ENCODE data around the gene RAB44.

Gene RAB44

GRCh38 chr6:36685166-36685924 is 12.3 kb upstream of the RAB44 start:
- in situ Hi-C loops (cut with MboI; ENCODE audit: low sequenced_read_pairs): no loop called here

DNA sequence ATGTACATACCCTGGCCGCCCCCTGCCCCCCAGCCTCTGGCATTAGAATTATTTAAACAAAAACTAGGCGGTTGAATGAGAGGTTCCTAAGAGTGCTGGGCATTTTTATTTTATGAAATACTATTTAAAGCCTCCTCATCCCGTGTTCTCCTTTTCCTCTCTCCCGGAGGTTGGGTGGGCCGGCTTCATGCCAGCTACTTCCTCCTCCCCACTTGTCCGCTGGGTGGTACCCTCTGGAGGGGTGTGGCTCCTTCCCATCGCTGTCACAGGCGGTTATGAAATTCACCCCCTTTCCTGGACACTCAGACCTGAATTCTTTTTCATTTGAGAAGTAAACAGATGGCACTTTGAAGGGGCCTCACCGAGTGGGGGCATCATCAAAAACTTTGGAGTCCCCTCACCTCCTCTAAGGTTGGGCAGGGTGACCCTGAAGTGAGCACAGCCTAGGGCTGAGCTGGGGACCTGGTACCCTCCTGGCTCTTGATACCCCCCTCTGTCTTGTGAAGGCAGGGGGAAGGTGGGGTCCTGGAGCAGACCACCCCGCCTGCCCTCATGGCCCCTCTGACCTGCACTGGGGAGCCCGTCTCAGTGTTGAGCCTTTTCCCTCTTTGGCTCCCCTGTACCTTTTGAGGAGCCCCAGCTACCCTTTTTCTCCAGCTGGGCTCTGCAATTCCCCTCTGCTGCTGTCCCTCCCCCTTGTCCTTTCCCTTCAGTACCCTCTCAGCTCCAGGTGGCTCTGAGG is 11.5 kb upstream of the RAB44 start:
- in situ Hi-C loops (cut with MboI; ENCODE audit: low sequenced_read_pairs): no loop called here

DNA sequence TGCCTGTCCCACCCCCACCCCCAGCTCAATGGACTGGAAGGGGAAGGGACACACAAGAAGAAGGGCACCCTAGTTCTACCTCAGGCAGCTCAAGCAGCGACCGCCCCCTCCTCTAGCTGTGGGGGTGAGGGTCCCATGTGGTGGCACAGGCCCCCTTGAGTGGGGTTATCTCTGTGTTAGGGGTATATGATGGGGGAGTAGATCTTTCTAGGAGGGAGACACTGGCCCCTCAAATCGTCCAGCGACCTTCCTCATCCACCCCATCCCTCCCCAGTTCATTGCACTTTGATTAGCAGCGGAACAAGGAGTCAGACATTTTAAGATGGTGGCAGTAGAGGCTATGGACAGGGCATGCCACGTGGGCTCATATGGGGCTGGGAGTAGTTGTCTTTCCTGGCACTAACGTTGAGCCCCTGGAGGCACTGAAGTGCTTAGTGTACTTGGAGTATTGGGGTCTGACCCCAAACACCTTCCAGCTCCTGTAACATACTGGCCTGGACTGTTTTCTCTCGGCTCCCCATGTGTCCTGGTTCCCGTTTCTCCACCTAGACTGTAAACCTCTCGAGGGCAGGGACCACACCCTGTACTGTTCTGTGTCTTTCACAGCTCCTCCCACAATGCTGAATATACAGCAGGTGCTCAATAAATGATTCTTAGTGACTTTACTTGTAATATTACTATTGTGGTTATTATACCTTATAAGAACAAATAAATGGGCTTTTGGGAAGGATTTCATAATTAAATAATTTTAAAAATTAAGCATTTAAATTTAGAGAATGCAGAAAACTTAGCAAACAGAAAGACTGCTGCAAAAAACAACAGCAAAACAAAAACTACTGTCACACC is 10.7 kb upstream of the RAB44 start:
- in situ Hi-C loops (cut with MboI; ENCODE audit: low sequenced_read_pairs): no loop called here

GRCh38 chr6:36688063-36688738 is 9.4 kb upstream of the RAB44 start:
- in situ Hi-C loops (cut with MboI; ENCODE audit: low sequenced_read_pairs): no loop called here

DNA sequence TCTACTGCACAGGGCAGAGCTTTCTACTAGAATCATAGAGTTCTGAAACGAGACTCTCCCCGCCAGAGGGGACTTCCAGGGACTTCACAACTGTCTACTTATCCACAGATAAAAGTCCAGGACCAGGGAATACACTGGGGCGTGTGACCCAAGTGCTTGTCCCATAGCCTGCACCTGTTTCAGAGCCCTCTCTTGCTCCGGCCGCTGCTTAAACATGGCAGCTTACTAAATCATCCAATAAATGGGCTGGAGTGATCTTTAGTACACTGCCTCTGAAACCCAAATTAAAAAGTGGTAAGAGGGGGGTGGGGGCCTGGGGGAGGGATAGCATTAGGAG is 8.9 kb upstream of the RAB44 start:
- in situ Hi-C loops (cut with MboI; ENCODE audit: low sequenced_read_pairs): no loop called here

GRCh38 chr6:36691011-36691410 is 6.6 kb upstream of the RAB44 start:
- in situ Hi-C loops (cut with MboI; ENCODE audit: low sequenced_read_pairs): no loop called here

GRCh38 chr6:36691612-36692011 is 6.0 kb upstream of the RAB44 start:
- in situ Hi-C loops (cut with MboI; ENCODE audit: low sequenced_read_pairs): no loop called here

GRCh38 chr6:36692220-36692619 is 5.4 kb upstream of the RAB44 start:
- in situ Hi-C loops (cut with MboI; ENCODE audit: low sequenced_read_pairs): no loop called here

DNA sequence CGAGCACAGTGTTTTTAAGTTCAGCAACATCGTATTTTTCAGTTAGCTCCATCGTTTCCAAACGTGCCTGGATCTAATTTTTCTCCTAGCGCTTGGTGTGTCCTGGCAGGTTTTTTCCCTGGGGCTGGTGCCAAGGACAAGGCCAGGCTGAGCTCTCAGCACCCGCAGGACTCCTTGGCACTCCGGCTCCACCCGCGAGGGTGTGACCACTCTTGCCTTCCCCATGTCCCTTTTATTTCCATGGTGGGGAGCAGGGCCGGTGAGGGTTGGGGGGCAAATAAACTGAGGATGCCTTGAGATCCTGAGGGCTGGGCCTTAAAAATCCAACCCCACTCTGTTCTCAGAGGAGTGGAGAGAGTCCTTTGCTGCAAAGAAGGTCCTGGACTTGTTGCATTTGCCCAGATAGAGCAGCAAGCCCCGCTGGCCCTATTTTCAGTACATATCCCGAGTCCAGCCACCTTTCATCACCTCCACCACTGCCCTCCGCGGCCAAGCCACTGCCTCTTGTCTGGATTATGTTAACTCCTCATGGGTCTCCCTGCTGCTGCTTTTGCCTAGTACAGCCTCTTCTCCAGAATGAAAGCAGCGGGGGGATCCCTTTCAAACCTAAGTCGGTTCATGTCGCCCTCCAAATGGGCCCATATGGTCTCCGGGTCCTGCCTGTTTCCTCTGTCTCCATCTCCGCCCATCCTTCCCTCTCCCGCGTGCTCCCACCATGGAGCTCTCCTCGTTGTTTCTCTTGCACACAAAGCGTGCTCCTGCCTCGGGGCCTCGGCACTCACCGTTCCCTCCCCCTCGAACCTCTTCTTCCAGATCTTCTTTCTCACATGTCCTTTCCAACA is 4.5 kb upstream of the RAB44 start:
- in situ Hi-C loops (cut with MboI; ENCODE audit: low sequenced_read_pairs): no loop called here

- in situ Hi-C loops (cut with MboI; ENCODE audit: low sequenced_read_pairs): no loop called here
These were observed 3.0 kb upstream of the RAB44 start for GRCh38 chr6:36694616-36695015.

DNA sequence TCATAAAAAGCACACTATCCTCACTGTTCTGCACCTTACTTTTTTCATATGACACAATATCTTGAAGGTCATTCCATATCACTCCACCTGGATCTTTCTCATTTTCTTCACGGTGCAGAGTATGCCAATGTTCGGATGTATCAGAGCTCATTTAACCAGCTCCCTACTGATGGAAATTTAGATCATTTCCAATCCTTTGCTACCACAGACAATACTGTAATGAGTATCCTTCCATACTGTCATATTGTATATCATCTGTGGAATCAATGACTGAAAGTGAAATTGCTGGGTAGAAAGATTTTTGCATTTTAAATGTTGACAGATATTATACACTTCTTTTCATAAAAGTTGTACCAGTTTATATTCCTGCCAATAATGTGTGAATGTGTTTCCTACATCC is 2.2 kb upstream of the RAB44 start:
- in situ Hi-C loops (cut with MboI; ENCODE audit: low sequenced_read_pairs): no loop called here

DNA sequence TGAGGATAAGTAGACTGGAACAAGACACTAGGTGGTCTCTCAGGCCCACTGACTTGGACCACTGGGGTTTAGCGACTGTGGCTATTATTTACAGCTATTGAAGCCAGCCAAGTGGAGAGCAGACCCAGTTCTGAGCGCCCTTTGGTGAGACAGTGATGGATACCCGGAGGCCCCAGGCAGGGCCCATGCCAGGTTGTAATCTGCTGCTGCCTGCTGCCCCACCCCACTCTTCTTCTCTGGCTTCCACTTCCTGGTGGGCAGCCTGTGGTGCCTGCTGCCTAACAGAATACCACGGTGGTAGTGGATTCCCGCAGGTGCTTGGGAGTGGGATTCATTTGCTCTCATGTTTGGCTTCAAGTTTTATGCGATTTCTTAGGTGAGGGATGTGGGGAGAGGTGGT is 570 bp downstream of the RAB44 start:
- in situ Hi-C loops (cut with MboI; ENCODE audit: low sequenced_read_pairs): no loop called here

- in situ Hi-C loops (cut with MboI; ENCODE audit: low sequenced_read_pairs): no loop called here
These were observed 1.2 kb downstream of the RAB44 start for GRCh38 chr6:36698871-36699271.

- in situ Hi-C loops (cut with MboI; ENCODE audit: low sequenced_read_pairs): no loop called here
These were observed 1.7 kb downstream of the RAB44 start for GRCh38 chr6:36699348-36699747.

GRCh38 chr6:36700071-36700812 is 2.6 kb downstream of the RAB44 start:
- in situ Hi-C loops (cut with MboI; ENCODE audit: low sequenced_read_pairs): no loop called here

- in situ Hi-C loops (cut with MboI; ENCODE audit: low sequenced_read_pairs): no loop called here
These were observed 3.2 kb downstream of the RAB44 start for GRCh38 chr6:36700831-36701230.

DNA sequence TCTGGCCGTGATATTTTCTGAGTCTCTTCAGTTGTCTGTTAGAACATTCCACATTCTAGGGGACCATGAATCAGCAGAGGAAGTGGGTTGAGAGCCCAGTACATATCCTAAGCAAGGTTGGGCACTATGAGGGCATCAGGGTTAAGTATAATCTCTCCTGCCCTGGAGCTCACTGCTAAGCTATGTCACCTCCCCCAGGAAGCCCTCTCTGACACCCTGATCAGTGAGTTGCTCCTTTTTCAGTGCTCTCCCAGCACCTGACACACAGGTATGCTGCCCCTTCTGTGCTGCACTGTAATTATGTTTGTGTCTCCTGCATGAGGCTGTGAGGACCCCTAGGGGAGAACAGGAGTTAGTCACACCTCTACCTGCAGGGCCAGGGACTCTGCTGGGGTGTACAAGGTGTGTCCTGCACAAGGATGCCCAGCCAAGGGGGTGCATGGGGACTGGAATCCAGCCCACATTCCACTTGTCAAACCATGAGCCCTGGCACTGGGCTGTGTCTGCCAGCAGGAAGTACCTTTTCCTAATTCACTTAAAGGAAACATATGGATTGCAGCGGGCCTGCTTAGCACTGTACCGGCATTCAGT is 3.9 kb downstream of the RAB44 start:
- in situ Hi-C loops (cut with MboI; ENCODE audit: low sequenced_read_pairs): no loop called here

GRCh38 chr6:36702656-36703055 is 5.0 kb downstream of the RAB44 start:
- in situ Hi-C loops (cut with MboI; ENCODE audit: low sequenced_read_pairs): no loop called here

DNA sequence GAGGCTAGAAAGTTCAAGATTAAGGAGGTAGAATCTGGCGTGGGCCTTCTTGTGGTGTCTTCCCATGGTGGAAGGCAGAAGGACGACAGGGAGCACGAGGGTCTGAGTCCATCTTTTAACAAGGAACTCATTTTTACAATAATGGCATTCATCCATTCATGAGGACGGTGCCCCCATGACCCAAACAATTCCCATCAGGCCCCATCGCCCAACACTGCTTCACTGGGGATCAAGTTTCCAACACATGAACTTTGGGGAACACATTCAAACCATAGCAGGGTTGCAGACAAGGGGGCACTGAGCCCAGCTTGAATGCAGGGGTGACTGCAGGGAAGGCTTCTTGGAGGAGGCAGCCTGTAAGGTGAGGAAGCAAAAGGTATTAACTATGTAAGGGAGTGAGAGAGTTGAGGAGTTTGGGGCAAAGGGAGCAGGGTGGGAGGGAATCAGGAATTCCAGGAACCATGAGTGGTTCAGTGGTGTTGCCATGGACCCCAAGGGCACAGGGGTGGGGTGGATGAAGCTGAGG is 5.5 kb downstream of the RAB44 start:
- in situ Hi-C loops (cut with MboI; ENCODE audit: low sequenced_read_pairs): no loop called here
